ENCODE measurements around the gene BBOX1.

DNA sequence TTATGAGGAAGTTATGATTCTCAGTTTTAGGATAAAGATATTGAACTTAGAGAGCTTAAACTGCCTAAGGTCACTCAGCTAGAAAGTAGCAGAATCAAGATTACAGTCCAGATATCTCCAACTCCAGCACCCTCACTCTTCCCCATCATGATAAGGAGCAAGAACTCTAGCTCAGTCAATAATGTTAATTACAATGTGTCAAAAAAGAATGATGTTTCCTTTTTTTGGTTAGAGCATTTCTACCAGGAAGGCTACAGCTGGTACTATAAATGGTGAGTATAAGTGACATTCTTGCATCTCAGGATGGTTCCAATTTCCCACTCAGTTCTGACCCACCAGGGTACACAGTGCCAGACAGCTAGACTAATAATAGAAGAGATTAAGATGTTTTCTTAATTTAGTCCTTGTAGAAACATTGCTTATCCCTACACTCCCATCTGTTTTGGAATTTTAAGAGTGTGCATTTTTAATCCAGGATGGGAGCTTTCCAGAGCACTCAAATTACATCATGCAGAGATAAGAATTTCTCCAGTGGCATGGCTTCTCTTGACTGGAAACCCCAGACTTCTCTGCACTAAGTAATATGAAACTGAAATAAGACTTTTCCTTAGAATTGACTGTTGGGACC, 21.6 kb upstream of the BBOX1 start:
- no peak for TF ChIP-seq SPI1 (IDR thresholded peaks at IDR 0.05; ENCODE audit: low read depth, low read length)
- no peak for TF ChIP-seq POLR2AphosphoS5 (IDR thresholded peaks at IDR 0.05; ENCODE audit: low read depth, low read length)
- no peak for TF ChIP-seq POLR2A (IDR thresholded peaks at IDR 0.05; ENCODE audit: low read depth, low read length)
- no peak for TF ChIP-seq TAF1 (IDR thresholded peaks at IDR 0.05; ENCODE audit: low read depth, low read length)
- no peak for TF ChIP-seq POU2F2 (IDR thresholded peaks at IDR 0.05; ENCODE audit: low read depth, low read length)
